HepG2 (cell line): ENCODE results near the gene P2RY8. TPM values are rescaled to one million over a fixed set of nuclear protein-coding genes. Genes with fewer than 3 reads are reported as not detected.

Experiments
- AFF4 ChIP-seq: sonication (generic); formaldehyde crosslinking; IDR thresholded peaks from 2 replicates; pipeline ENCODE4 v1.4.0; 2020; ENCODE audit warnings: missing genetic modification reagents
- DRAP1 ChIP-seq: IDR thresholded peaks from 2 replicates; pipeline ENCODE4 v1.6.1; 2016; ENCODE audit warnings: missing genetic modification reagents, missing compliant biosample characterization
- HNRNPK ChIP-seq: fragments of 200-400 bp; formaldehyde crosslinking; IDR thresholded peaks from 2 replicates; pipeline ENCODE4 v1.6.1; 2018; ENCODE audit warnings: low read length, low read depth, moderate library complexity, mild to moderate bottlenecking; ENCODE audit not compliant: poor library complexity, severe bottlenecking
- HOXD1 ChIP-seq: sonication (generic); formaldehyde crosslinking; IDR thresholded peaks from 2 replicates; pipeline ENCODE4 v1.5.0; 2020; ENCODE audit warnings: missing genetic modification reagents
- JUN ChIP-seq: sonication (generic); formaldehyde crosslinking; IDR thresholded peaks from 2 replicates; pipeline ENCODE4 v1.4.0; 2020; ENCODE audit warnings: mild to moderate bottlenecking, missing genetic modification reagents
- MED13 ChIP-seq: sonication (generic); formaldehyde crosslinking; IDR thresholded peaks from 2 replicates; pipeline ENCODE4 v1.5.0; 2020; ENCODE audit warnings: missing genetic modification reagents
- NFE2L2 ChIP-seq: fragments of 150-350 bp; IDR thresholded peaks from 2 replicates; pipeline ENCODE4 v1.6.1; 2014; ENCODE audit warnings: low read length
- POLR2G ChIP-seq: fragments of 200-400 bp; formaldehyde crosslinking; IDR thresholded peaks from 2 replicates; pipeline ENCODE4 v1.6.1; 2018; ENCODE audit warnings: mild to moderate bottlenecking, low read depth, low read length, moderate library complexity
- PPARG ChIP-seq: conservative IDR thresholded peaks from 2 replicates; pipeline ENCODE4 v1.6.1; 2016; ENCODE audit warnings: missing biosample characterization, missing genetic modification reagents
- RXRA ChIP-seq: sonication (generic); formaldehyde crosslinking; IDR thresholded peaks from 2 replicates; pipeline ENCODE4 v1.5.1; 2020; ENCODE audit warnings: missing genetic modification reagents
- SNAPC2 ChIP-seq: sonication (generic); formaldehyde crosslinking; IDR thresholded peaks from 2 replicates; pipeline ENCODE4 v1.8.1; 2022; ENCODE audit warnings: mild to moderate bottlenecking, missing genetic modification reagents
- SP1 ChIP-seq, 2 experiments: fragments of 450-650 bp in 1 of 2; sonication (generic) in 1 of 2; formaldehyde crosslinking in 1 of 2; IDR thresholded peaks; 2 replicates each; pipeline versions ENCODE4 v1.4.0 to v1.6.1; 2016 to 2020; ENCODE audit warnings: missing genetic modification reagents in 1 of 2
- TEAD3 ChIP-seq: optimal IDR thresholded peaks from 2 replicates; pipeline ENCODE3; 2016; ENCODE audit warnings: borderline replicate concordance
- TFDP2 ChIP-seq: sonication (generic); formaldehyde crosslinking; IDR thresholded peaks from 2 replicates; pipeline ENCODE4 v1.4.0; 2020; ENCODE audit warnings: missing genetic modification reagents
- ZGPAT ChIP-seq: IDR thresholded peaks from 2 replicates; pipeline ENCODE4 v1.6.1; 2016; ENCODE audit warnings: mild to moderate bottlenecking
- ZNF292 ChIP-seq: sonication (generic); formaldehyde crosslinking; IDR thresholded peaks from 2 replicates; pipeline ENCODE4 v1.8.1; 2022; ENCODE audit warnings: mild to moderate bottlenecking, low read depth, missing genetic modification reagents, borderline replicate concordance
- ZNF574 ChIP-seq: sonication (generic); formaldehyde crosslinking; IDR thresholded peaks from 2 replicates; pipeline ENCODE4 v1.4.0; 2020; ENCODE audit warnings: missing genetic modification reagents
- ZSCAN12 ChIP-seq: sonication (generic); formaldehyde crosslinking; IDR thresholded peaks from 2 replicates; pipeline ENCODE4 v1.9.0; 2021; ENCODE audit warnings: mild to moderate bottlenecking, missing genetic modification reagents
- ZSCAN9 ChIP-seq: IDR thresholded peaks from 2 replicates; pipeline ENCODE4 v1.6.1; 2016; ENCODE audit warnings: borderline replicate concordance
- polyA plus RNA-seq, 8 experiments: library from polyadenylated mRNA; depleted of rRNA in 3 of 8; stranded (reverse) in 7 of 8; unstranded in 1 of 8; fragments of >200 nt; fragmentation: Illumina TruSeq in 4 of 8; extraction: Trizol in 4 of 8; gene quantifications; 2 replicates each; pipeline versions ENCODE4 v1.2.1 to v1.2.3, GENCODE V29; 2011 to 2016; ENCODE audit warnings: low read depth in 4 of 8, missing spikeins in 1 of 8, mixed read lengths in 1 of 8; ENCODE audit not compliant: insufficient read depth in 1 of 8
- total RNA-seq, 5 experiments: library from RNA; depleted of rRNA; stranded (reverse); fragments of >200 nt; fragmentation: Illumina TruSeq; extraction: Trizol; gene quantifications; 2 replicates each; pipeline ENCODE4 v1.2.3, GENCODE V29; 2016; ENCODE audit warnings: low read depth in 1 of 5

Gene P2RY8
- total and polyA plus RNA-seq, 2 of the 13 experiments (the other 11 are each of a cell fraction or from before 2014, with no cell fraction given), result 1.0 to 1.3 TPM

GRCh38 chrX:1481636-1482529 lies 55.1 kb downstream of the P2RY8 start (continued):
- TF ChIP-seq AFF4 (CRISPR knock-in tag) (no peak), MED13 (CRISPR knock-in tag) (0 out of 2 replicates have a peak, but pooled peaks have one; percentile 24), PPARG (CRISPR knock-in tag) (0 out of 2 replicates have a peak, but pooled peaks have one; percentile 29), NFE2L2 (no peak), HNRNPK (no peak), SP1 (IDR thresholded peaks at IDR 0.05) (no peak), SP1 (CRISPR knock-in tag; IDR thresholded peaks at IDR 0.05) (no peak), ZSCAN9 (0 out of 2 replicates have a peak, but pooled peaks have one; percentile 42), HOXD1 (CRISPR knock-in tag) (0 out of 2 replicates have a peak, but pooled peaks have one; percentile 19), ZSCAN12 (CRISPR knock-in tag) (peak; percentile 62; the same call in 1 of the 2 replicates), JUN (CRISPR knock-in tag) (peak; percentile 90), TEAD3 (CRISPR knock-in tag) (peak; percentile 83), RXRA (CRISPR knock-in tag) (peak; percentile 80; the same call in 1 of the 2 replicates), POLR2G (peak; percentile 62), ZGPAT (peak; percentile 66), SNAPC2 (CRISPR knock-in tag) (0 out of 2 replicates have a peak, but pooled peaks have one; percentile 78), ZNF292 (CRISPR knock-in tag) (peak; percentile 95; the same call in 1 of the 2 replicates), ZNF574 (CRISPR knock-in tag) (peak; percentile 59; the same call in 1 of the 2 replicates), TFDP2 (CRISPR knock-in tag) (0 out of 2 replicates have a peak, but pooled peaks have one; percentile 45), DRAP1 (peak; percentile 47)
